HG02642 (cell line): ENCODE results near the gene PSRC1.

Experiments
- ATAC-seq: cut with Tn5 transposase; IDR thresholded peaks from one replicate; pipeline ENCODE4 v1.9.1; 2021; ENCODE audit warnings: mild to moderate bottlenecking; ENCODE audit not compliant: unreplicated experiment, poor library complexity

Gene PSRC1

DNA sequence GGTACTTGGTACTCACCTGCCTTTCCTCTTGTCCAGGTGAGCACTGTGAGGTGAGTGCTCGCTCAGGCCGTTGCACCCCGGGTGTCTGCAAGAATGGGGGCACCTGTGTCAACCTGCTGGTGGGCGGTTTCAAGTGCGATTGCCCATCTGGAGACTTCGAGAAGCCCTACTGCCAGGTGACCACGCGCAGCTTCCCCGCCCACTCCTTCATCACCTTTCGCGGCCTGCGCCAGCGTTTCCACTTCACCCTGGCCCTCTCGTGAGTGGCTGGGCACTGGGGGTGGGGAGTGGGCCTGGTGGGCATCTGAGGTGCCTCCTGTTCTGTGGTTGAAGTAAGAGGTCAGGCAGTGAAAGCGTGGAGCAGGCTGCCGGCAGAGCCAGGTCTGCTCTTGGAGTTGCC lies 21.9 kb downstream of the PSRC1 start:
- no peak for ATAC-seq

DNA sequence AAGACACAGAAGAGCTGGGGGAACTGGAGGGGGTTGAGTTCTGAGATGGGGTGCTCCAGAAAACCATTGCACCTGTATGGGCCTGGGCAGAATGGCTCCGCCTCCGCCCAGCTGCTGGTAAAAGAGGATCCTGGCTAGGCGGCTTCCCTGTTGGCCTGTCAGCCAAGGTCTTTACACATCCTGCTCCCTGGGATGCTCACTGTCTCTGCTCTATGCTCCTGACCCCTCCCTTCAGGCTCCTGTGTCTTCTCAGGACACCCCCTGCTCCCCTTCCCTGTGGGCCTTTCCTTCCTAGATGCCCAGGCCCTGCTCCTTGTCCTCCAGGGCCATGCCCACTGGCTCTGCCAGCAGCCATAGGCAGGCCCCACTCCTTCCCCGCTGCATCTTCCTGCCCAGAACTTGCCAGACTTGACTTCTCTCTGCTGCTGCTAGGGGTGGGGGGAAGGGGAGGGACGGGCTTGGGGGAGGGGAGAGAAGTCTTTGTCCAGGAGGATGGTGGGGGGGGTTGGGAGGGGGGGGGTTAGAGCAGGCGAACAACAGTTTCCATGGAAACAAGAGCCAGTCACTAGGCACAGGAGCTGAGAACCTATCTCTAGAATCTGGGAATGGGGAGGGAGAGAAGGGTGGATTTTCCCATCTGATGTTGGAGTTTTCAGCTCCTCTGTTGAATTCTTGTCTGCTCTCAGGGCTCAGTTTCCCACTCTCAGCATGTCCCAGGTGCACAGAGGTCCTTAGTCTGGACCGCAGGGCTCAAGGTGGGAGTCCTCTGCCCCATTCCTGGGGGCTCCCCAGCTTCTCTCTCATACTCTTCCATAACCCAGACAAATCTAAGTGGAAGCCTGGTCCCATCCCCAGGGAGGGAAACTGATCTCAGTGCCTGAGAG lies 23.0 kb downstream of the PSRC1 start:
- ATAC-seq: no peak

DNA sequence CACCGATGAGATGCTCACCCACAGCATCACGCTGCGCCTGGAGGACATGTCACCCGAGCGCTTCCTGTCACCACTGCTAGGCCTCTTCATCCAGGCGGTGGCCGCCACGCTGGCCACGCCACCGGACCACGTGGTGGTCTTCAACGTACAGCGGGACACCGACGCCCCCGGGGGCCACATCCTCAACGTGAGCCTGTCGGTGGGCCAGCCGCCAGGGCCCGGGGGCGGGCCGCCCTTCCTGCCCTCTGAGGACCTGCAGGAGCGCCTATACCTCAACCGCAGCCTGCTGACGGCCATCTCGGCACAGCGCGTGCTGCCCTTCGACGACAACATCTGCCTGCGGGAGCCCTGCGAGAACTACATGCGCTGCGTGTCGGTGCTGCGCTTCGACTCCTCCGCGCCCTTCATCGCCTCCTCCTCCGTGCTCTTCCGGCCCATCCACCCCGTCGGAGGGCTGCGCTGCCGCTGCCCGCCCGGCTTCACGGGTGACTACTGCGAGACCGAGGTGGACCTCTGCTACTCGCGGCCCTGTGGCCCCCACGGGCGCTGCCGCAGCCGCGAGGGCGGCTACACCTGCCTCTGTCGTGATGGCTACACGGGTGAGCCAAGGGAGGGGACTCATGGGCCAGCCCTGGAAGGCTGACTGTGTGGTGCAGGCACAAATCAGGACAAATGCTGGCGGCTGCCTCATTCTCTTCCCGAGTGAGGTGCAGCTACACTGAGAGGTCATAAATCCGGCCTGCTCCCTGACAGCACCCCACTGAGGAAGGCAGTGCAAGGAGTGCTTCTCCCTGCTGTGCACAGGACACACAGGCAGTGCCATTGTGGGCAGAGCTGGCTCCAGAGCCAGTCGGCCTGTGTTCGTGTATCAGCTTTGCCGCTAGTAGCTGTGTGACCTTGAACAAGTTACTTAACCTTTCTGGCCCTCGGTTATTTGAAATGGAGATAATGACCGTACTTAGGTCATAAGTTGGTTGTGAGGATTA lies 24.2 kb downstream of the PSRC1 start:
- no peak for ATAC-seq

DNA sequence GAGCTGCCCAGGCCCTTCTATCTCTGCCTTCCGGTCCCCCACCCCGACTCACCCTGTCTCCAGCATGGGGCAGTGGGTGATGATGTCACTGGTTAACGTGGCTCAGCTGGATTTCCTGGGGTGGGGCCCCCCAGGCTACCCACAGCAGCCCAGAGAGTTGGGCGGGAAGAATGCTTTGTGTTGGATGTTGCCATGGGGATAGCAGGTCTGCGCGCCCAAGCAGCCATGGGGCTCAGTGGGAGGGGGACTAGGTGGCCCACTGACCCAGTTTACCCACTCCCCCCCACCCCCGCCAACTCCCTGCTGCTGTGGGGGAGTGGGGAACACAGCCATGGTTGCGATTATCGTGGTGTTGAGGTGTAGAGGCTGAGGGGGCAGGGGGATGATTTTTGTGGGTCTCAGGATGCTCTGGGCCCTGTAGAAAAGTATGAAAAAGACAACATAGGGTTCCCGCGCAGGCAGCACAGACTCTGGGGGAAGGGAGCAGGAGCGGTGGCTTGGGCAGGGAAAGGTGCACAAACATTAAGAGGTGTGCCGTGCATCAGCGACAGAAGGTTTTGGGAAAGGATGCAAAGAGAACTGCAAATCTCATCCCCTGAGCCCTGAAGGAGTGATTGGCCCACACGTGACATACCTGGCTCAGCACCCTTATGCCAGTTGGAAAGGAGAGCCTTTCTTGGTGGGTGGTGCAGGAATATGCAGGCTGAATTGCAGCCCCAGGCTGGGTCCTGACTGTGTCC lies 25.1 kb downstream of the PSRC1 start:
- no peak for ATAC-seq

DNA sequence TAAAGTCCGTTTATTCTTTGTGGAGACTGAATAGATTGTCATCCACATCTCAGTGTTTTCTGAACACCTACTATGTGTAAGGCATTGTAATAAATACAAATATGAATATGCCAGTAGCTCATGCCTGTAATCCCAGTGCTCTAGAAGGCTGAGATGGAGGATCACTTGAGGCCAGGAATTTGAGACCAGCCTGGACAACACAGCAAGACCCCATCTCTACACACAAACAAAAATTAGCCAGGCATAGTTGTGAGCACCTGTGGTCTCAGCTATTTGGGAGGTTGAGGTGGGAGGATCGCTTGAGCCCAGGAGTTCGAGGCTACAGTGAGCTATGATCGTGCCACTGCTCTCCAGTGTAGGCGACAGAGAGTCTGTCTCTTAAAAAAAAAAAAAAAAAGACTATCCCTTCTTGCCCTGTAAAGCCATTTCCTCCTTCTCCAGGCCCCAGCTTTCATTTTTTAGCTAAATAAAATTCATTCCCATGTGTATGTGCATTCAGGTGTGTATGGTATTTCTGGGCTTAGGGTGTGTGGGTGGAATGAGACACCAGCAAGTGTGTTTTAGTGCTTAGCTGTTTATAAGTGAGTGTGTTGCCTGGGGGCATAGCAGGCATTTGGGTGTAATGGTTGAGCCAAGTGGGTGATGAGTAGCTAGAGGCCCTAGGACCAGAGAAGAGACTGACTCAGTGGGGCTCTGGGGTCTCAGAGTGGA lies 25.8 kb downstream of the PSRC1 start:
- no peak for ATAC-seq

DNA sequence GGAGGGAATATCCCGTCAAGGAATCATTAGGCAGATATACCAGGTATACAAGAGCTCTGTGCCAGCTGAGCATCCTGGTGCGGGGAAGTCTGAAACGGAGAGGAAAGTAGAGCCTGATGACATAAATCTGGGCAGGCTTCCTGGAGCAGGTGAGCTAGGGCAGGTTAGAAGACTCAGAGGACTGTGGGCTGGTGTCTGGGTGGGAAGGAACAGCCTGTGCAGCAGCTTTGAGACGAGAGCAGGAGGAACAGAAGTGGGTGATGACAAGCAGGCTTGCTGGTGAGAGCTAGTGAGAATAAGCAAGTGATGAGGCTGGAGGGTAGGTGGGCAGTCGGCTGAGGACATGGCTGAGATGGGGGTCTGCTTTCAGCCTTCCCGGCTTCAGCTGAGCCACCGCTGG lies 26.9 kb downstream of the PSRC1 start:
- ATAC-seq: no peak

DNA sequence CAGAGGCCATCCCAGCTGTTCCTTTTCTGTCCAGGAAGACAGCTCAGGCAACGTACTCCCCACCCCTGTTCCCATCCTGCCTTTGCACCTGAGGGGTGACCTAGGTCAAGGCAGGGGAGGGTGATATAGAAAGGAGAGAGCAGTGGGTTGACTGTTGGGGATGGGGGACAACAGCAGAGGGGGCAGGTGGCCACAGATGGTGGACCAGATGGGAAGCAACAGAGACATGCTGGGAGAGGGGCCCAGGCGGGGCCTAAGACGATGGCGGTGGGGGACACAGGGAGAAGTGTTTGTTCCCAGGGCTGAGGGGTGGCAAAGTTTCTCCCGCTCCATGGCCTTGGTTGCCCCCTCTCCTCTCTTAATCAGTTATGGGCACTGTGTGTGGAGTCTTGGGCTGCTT lies 27.3 kb downstream of the PSRC1 start:
- ATAC-seq: no peak

DNA sequence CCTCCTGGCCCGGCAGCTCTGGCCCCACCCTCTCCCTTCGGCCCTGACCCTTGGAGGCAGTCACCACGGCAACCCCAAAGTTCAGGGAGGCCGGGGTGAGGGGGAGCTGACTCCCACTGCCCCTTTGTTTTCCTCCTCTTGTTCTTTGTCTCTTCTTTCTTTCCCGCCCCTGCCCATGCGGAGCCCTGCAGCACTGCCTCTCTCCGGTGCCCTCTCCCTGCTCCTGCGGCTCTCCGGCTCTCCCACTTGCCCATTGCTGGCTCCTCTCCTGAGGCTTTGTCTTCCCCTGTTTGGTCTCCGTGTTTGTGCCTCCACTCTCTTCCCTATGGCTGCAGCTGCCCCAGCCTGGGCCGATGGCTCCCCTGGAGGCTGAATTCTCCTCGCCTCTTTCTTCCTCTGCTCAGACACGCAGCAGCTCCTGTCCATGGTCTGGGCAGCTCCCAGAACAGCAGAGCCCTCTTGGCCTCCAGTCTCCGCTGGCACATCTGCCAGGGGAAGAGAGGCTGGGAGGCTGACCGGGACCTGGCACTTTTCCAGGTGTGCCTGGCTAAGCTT lies 27.8 kb downstream of the PSRC1 start:
- ATAC-seq: no peak

DNA sequence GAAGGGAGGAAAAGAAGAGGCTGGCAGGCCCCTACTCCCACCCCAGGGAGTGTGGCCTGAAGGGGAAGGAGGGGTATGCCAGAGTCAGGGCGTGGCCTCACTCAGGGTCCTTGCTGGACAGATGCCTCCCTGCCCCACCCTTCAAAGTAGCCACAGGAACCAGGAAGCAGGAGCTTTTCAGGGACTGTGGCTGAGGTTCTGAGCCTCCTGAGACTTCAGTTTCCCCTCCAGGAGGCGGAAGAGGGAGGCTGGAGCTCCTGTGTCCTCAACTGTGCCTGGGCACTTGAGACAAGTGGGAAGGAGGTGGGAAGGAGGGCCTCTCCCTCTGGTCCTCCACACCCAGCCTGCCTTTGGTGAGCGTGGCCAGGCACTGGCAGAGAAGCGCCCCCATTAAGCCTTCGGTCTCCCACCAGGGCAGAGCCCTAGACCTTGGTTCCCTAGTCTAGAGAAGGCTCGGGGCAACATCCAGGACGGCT lies 28.3 kb downstream of the PSRC1 start:
- no peak for ATAC-seq

DNA sequence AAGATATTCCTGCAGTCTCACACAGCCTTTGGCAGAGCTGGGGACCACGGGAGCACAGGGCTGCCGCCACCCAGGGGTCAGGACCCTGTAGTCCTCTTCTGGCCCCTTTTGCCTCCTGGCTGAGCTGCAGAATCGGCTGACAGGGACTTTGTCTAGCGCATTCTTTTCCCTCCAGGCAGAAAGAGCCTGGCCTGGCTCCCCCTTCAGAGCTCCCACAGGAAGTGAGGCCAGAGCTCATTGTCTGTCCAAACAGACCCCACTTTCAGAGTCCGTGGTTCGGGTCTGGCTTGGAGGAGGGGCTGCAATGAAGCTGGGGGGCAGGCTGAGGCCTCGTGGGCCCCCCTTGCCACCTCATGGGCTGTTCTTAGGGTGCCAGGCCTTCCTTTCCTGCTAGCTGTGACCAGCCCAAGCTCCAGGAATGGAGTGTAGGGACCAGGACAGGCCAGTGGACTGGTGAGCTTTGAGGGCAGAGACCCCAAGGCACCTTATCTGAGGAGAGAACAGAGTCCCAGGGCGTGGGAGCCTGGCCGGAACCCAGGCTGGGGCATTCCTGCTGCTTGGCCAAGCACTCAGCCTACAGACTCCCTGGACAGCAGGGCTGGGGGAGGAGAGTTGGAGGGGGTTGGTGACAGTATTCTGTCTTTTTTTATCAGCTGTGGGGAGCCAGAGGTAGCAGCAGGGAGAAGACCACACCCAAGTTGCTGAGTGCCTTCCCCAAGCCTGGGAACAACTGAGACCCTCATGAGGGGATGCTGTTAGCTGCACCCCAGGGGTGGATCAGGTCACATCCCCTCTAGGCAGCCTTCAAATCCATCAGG lies 28.9 kb downstream of the PSRC1 start:
- ATAC-seq: no peak

DNA sequence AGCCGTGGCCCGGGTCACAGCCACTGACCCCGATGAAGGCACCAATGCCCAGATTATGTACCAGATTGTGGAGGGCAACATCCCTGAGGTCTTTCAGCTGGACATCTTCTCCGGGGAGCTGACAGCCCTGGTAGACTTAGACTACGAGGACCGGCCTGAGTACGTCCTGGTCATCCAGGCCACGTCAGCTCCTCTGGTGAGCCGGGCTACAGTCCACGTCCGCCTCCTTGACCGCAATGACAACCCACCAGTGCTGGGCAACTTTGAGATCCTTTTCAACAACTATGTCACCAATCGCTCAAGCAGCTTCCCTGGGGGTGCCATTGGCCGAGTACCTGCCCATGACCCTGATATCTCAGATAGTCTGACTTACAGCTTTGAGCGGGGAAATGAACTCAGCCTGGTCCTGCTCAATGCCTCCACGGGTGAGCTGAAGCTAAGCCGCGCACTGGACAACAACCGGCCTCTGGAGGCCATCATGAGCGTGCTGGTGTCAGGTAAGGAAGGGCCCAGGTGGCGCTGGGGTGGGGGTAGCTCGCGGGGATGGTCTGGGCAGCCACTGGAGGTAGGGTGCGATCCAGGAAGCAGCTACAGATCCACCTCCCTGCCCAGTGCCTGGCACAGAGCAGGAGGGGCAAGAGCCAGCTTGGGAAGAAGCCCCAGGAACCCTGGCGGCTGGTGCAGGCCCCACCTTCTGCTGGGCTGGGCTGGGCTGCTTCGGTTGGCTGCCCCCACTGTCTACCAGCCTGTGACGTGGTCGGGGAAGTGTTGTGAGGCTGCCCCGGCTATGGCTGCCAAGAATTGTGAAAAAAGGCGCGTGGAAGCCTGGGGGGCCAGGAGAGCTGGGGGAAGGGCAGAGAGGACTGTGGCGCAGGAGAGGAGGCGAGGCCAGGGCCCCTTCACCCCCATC lies 29.8 kb downstream of the PSRC1 start:
- no peak for ATAC-seq

DNA sequence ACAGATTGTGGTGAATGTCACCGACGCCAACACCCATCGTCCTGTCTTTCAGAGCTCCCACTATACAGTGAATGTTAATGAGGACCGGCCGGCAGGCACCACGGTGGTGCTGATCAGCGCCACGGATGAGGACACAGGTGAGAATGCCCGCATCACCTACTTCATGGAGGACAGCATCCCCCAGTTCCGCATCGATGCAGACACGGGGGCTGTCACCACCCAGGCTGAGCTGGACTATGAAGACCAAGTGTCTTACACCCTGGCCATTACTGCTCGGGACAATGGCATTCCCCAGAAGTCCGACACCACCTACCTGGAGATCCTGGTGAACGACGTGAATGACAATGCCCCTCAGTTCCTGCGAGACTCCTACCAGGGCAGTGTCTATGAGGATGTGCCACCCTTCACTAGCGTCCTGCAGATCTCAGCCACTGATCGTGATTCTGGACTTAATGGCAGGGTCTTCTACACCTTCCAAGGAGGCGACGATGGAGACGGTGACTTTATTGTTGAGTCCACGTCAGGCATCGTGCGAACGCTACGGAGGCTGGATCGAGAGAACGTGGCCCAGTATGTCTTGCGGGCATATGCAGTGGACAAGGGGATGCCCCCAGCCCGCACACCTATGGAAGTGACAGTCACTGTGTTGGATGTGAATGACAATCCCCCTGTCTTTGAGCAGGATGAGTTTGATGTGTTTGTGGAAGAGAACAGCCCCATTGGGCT lies 30.6 kb downstream of the PSRC1 start:
- ATAC-seq: no peak

DNA sequence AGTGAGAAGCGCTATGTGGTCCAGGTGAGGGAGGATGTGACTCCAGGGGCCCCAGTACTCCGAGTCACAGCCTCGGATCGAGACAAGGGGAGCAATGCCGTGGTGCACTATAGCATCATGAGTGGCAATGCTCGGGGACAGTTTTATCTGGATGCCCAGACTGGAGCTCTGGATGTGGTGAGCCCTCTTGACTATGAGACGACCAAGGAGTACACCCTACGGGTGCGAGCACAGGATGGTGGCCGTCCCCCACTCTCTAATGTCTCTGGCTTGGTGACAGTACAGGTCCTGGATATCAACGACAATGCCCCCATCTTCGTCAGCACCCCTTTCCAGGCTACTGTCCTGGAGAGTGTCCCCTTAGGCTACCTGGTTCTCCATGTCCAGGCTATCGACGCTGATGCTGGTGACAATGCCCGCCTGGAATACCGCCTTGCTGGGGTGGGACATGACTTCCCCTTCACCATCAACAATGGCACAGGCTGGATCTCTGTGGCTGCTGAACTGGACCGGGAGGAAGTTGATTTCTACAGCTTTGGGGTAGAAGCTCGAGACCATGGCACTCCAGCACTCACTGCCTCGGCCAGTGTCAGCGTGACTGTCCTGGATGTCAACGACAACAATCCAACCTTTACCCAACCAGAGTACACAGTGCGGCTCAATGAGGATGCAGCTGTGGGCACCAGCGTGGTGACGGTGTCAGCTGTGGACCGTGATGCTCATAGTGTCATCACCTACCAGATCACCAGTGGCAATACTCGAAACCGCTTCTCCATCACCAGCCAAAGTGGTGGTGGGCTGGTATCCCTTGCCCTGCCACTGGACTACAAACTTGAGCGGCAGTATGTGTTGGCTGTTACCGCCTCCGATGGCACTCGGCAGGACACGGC lies 31.4 kb downstream of the PSRC1 start:
- no peak for ATAC-seq

DNA sequence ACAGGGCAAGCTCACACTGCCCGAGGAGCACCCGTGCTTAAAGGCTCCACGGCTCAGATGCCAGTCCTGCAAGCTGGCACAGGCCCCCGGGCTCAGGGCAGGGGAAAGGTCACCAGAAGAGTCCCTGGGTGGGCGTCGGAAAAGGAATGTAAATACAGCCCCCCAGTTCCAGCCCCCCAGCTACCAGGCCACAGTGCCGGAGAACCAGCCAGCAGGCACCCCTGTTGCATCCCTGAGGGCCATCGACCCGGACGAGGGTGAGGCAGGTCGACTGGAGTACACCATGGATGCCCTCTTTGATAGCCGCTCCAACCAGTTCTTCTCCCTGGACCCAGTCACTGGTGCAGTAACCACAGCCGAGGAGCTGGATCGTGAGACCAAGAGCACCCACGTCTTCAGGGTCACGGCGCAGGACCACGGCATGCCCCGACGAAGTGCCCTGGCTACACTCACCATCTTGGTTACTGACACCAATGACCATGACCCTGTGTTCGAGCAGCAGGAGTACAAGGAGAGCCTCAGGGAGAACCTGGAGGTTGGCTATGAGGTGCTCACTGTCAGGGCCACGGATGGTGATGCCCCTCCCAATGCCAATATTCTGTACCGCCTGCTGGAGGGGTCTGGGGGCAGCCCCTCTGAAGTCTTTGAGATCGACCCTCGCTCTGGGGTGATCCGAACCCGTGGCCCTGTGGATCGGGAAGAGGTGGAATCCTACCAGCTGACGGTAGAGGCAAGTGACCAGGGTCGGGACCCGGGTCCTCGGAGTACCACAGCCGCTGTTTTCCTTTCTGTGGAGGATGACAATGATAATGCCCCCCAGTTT lies 32.3 kb downstream of the PSRC1 start:
- ATAC-seq: no peak
